NT2/D1 (cell line): ENCODE data around the gene CLDN20.

Experiments
- SUZ12 ChIP-seq: IDR thresholded peaks from 2 replicates; pipeline ENCODE4 v1.6.1; 2011; ENCODE audit not compliant: insufficient read length, insufficient read depth; ENCODE audit errors: extremely low read depth
- ZNF274 ChIP-seq: IDR thresholded peaks from 2 replicates; pipeline ENCODE4 v1.6.1; 2011; ENCODE audit warnings: mild to moderate bottlenecking, low read depth, low read length

DNA sequence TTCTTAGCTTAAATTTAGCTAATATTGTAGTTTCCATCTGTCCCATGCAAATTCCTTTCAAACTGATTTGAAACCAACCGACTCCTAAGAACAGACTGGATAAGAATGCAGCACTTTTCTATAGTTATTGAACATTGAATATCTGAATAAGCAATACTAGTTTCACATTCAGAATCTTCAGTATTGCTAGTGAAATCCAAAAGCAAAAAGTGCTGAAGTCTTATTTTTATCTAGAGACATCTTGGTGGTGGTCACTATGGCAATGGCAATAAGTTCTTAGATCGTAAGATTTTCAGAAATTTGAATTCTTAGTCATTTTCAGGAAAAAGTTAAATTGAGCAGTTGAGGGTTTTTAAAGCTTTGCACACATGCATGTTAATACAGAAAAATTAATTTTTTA lies 47.8 kb downstream of the CLDN20 start:
- no peak for TF ChIP-seq ZNF274
- no peak for TF ChIP-seq SUZ12
